GM19023 (cell line): ENCODE data around the gene SLC25A12.

Source experiments
- ATAC-seq: cut with Tn5 transposase; IDR thresholded peaks from one replicate; pipeline ENCODE4 v1.9.1; 2021; ENCODE audit warnings: mild to moderate bottlenecking, moderate library complexity; ENCODE audit not compliant: unreplicated experiment

SLC25A12 gene

DNA sequence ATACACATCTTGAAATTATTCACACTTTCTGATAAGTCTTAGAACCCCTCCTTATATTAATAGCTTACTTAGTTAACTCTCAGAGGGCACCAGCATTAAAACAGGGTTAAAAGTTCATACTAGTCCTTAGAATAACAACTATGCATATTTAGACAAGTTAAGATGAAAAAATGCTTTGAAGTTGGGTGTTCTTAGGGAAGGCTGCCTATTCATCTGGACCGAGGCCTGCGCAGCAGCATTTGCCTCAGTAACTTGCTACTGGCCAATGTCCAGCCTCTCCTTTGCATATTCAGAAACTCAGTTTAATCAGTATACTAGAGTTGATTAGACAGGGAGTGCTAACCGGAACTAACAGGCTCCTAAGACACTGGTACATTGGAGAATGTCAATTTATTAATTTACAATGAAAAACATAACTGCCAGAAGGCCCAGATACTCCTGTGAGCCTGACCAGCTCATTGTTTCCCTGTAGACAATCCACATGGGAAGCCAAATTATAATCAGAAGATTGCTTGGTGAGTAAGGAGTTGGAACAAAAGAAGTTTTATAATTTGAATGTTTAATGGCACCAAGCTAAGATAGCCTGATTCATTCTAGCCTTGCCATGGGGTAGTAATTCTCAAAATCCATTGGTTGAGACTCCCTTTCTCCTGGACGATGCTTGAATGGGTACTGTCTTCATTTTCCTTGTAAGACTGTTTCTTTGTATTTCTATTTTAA lies 157.9 kb downstream of the SLC25A12 start:
- no peak for ATAC-seq
